ENCODE data around the gene SERP2. TPM values are rescaled to one million over a fixed set of nuclear protein-coding genes. Genes with fewer than 3 reads are reported as not detected.

The SERP2 gene
- total and polyA plus RNA-seq, 3 experiments from 2014 or later: 0.47 to 0.57 (median 0.51) TPM

DNA sequence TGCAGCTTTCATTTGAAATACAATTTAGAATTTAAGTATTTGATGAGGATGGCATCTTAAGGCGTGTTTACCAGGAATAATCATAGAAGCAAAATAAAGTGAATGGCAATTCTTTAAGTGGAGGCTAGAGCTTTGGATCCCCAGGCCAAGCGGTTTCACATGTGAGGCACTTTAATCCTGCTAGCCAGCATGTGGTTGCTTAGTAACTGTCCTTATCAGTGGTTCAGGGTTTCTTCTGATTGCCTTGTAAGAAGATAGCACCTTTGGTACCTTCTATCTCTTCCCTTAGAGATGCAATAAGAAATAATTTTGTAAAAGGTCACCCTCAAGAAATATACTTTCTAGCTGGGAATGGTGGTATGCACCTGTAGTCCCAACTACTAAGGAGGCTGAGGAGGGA lies 38.9 kb upstream of the SERP2 start:
- Histone ChIP-seq H3K27me3 (ENCODE audit: insufficient read depth, low read length, poor library complexity, severe bottlenecking) (no peaks in the 10 kb centered on the region), H3K9me3 (ENCODE audit: low read length) (no peaks in the 10 kb centered on the region), H3K27ac (ENCODE audit: low read depth, low read length) (no peak overlapping the region), H3K4me3 (ENCODE audit: low read length) (no peak overlapping the region), H3K36me3 (ENCODE audit: insufficient read depth, low read length) (no peaks in the 10 kb centered on the region), H3K4me1 (ENCODE audit: insufficient read depth, low read length) (no peaks in the 10 kb centered on the region)
- Mint-ChIP-seq H3K4me1 (peaks cover 0 to 8% (median 7%) of the 10 kb centered on the region in 3 donors), H3K4me3 (no peak overlapping the region), H3K9me3 (no peaks in the 10 kb centered on the region), H3K27me3 (peaks cover 9 to 11% of the 10 kb centered on the region in 2 donors), H3K36me3 (no peaks in the 10 kb centered on the region), H3K27ac (no peak overlapping the region)
- ChIA-PET CTCF (interaction anchor here (1.0 kb wide), 1 partner anchor 11 kb away, joined by 4 read pairs; no protein-coding TSS in a partner anchor), POLR2A (no interaction called here)
- no peak for DNase-seq

GRCh38 chr13:44336934-44337333 lies 36.7 kb upstream of the SERP2 start:
- Histone ChIP-seq H3K4me3 (ENCODE audit: low read length) (no peak overlapping the region), H3K9me3 (ENCODE audit: low read length) (no peaks in the 10 kb centered on the region), H3K27me3 (ENCODE audit: insufficient read depth, low read length, poor library complexity, severe bottlenecking) (no peaks in the 10 kb centered on the region), H3K27ac (ENCODE audit: low read depth, low read length) (no peak overlapping the region), H3K36me3 (ENCODE audit: insufficient read depth, low read length) (no peaks in the 10 kb centered on the region), H3K4me1 (ENCODE audit: insufficient read depth, low read length) (no peaks in the 10 kb centered on the region)
- Mint-ChIP-seq H3K36me3 (no peaks in the 10 kb centered on the region), H3K4me3 (no peak overlapping the region), H3K27me3 (peaks cover 3 to 9% of the 10 kb centered on the region in 2 donors), H3K27ac (no peak overlapping the region), H3K4me1 (peaks cover 0 to 8% (median 7%) of the 10 kb centered on the region in 3 donors), H3K9me3 (no peaks in the 10 kb centered on the region)
- DNase-seq: no peak
- ChIA-PET POLR2A (no interaction called here), CTCF (no interaction called here)

DNA sequence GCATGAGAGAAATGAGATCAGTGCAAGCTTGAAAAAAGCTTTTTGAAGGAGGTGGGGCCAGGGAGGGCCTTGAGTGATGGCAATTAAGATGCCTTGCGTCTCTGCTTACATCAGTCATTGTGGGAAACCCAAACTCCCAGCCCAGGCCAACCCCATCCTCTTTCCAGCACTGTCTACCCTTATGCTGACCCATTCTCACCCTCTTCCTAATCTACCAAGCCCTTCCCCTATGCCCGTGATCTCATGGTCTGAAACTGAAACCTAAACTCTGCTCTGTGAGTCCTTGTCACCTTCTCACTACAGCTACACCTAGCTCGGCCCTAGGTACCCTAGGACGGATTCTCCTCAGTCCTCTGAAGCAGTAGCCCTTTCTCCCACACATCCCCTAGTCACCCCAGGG lies 36.0 kb upstream of the SERP2 start:
- Histone ChIP-seq H3K36me3 (ENCODE audit: insufficient read depth, low read length) (no peaks in the 10 kb centered on the region), H3K27ac (ENCODE audit: low read depth, low read length) (no peak overlapping the region), H3K9me3 (ENCODE audit: low read length) (no peaks in the 10 kb centered on the region), H3K4me3 (ENCODE audit: low read length) (no peak overlapping the region), H3K27me3 (ENCODE audit: insufficient read depth, low read length, poor library complexity, severe bottlenecking) (no peaks in the 10 kb centered on the region), H3K4me1 (ENCODE audit: insufficient read depth, low read length) (no peaks in the 10 kb centered on the region)
- CTCF ChIA-PET: no interaction called here
- peaks cover 0 to 8% (median 7%) of the 10 kb centered on the region in 3 donors for H3K4me1 Mint-ChIP-seq
- H3K36me3 Mint-ChIP-seq: no peaks in the 10 kb centered on the region
- H3K4me3 Mint-ChIP-seq: no peak overlapping the region
- DNase-seq: no peak
- POLR2A ChIA-PET: no interaction called here
- H3K27me3 Mint-ChIP-seq: peaks cover 0 to 5% of the 10 kb centered on the region in 2 donors
- H3K27ac Mint-ChIP-seq: no peak overlapping the region
- no peaks in the 10 kb centered on the region for H3K9me3 Mint-ChIP-seq

GRCh38 chr13:44340508-44340907 lies 33.1 kb upstream of the SERP2 start:
- no peaks in the 10 kb centered on the region for H3K36me3 ChIP-seq (ENCODE audit: insufficient read depth, low read length)
- no peak overlapping the region for H3K4me3 ChIP-seq (ENCODE audit: low read length)
- no peaks in the 10 kb centered on the region for H3K9me3 ChIP-seq (ENCODE audit: low read length)
- Mint-ChIP-seq H3K36me3 (no peaks in the 10 kb centered on the region), H3K4me1 (peaks cover 0 to 8% (median 7%) of the 10 kb centered on the region in 3 donors), H3K9me3 (no peaks in the 10 kb centered on the region), H3K4me3 (no peak overlapping the region), H3K27ac (no peak overlapping the region), H3K27me3 (peaks cover 0 to 11% of the 10 kb centered on the region in 2 donors)
- H3K27me3 ChIP-seq (ENCODE audit: insufficient read depth, low read length, poor library complexity, severe bottlenecking): no peaks in the 10 kb centered on the region
- H3K27ac ChIP-seq (ENCODE audit: low read depth, low read length): no peak overlapping the region
- H3K4me1 ChIP-seq (ENCODE audit: insufficient read depth, low read length): no peaks in the 10 kb centered on the region
- DNase-seq: no peak
- ChIA-PET CTCF (no interaction called here), POLR2A (no interaction called here)

- no peak overlapping the region for H3K27ac Mint-ChIP-seq
- H3K36me3 Mint-ChIP-seq: no peaks in the 10 kb centered on the region
- CTCF ChIA-PET: no interaction called here
- no peak for DNase-seq
- no peak overlapping the region for H3K27ac ChIP-seq (ENCODE audit: low read depth, low read length)
- no peaks in the 10 kb centered on the region for H3K4me1 Mint-ChIP-seq
- no peaks in the 10 kb centered on the region for H3K4me1 ChIP-seq (ENCODE audit: insufficient read depth, low read length)
- H3K36me3 ChIP-seq (ENCODE audit: insufficient read depth, low read length): no peaks in the 10 kb centered on the region
- H3K9me3 ChIP-seq (ENCODE audit: low read length): no peaks in the 10 kb centered on the region
- no peak overlapping the region for H3K4me3 ChIP-seq (ENCODE audit: low read length)
- H3K9me3 Mint-ChIP-seq: no peaks in the 10 kb centered on the region
- peaks cover 0 to 20% of the 10 kb centered on the region in 2 donors for H3K27me3 Mint-ChIP-seq
- H3K27me3 ChIP-seq (ENCODE audit: insufficient read depth, low read length, poor library complexity, severe bottlenecking): no peaks in the 10 kb centered on the region
- POLR2A ChIA-PET: no interaction called here
- no peak overlapping the region for H3K4me3 Mint-ChIP-seq
Measured at GRCh38 chr13:44342741-44343140, 30.9 kb upstream of the SERP2 start.

GRCh38 chr13:44346534-44346933 lies 27.1 kb upstream of the SERP2 start:
- ChIA-PET CTCF (no interaction called here), POLR2A (no interaction called here)
- H3K4me1 Mint-ChIP-seq: peaks cover 4 to 10% (median 10%) of the 10 kb centered on the region in 3 donors
- H3K9me3 ChIP-seq (ENCODE audit: low read length): no peaks in the 10 kb centered on the region
- no peaks in the 10 kb centered on the region for H3K27me3 ChIP-seq (ENCODE audit: insufficient read depth, low read length, poor library complexity, severe bottlenecking)
- no peak overlapping the region for H3K4me3 ChIP-seq (ENCODE audit: low read length)
- no peaks in the 10 kb centered on the region for H3K4me1 ChIP-seq (ENCODE audit: insufficient read depth, low read length)
- no peak overlapping the region for H3K27ac Mint-ChIP-seq
- H3K36me3 Mint-ChIP-seq: no peaks in the 10 kb centered on the region
- H3K4me3 Mint-ChIP-seq: no peak overlapping the region
- no peak for DNase-seq
- H3K27ac ChIP-seq (ENCODE audit: low read depth, low read length): no peak overlapping the region
- H3K9me3 Mint-ChIP-seq: no peaks in the 10 kb centered on the region
- H3K36me3 ChIP-seq (ENCODE audit: insufficient read depth, low read length): no peaks in the 10 kb centered on the region
- peaks cover 3 to 20% of the 10 kb centered on the region in 2 donors for H3K27me3 Mint-ChIP-seq

GRCh38 chr13:44347301-44347700 lies 26.3 kb upstream of the SERP2 start:
- ChIA-PET CTCF (no interaction called here), POLR2A (no interaction called here)
- H3K9me3 Mint-ChIP-seq: no peaks in the 10 kb centered on the region
- Histone ChIP-seq H3K27me3 (ENCODE audit: insufficient read depth, low read length, poor library complexity, severe bottlenecking) (no peaks in the 10 kb centered on the region), H3K9me3 (ENCODE audit: low read length) (no peaks in the 10 kb centered on the region), H3K27ac (ENCODE audit: low read depth, low read length) (no peak overlapping the region), H3K4me3 (ENCODE audit: low read length) (no peak overlapping the region), H3K4me1 (ENCODE audit: insufficient read depth, low read length) (peaks cover 7% of the 10 kb centered on the region), H3K36me3 (ENCODE audit: insufficient read depth, low read length) (no peaks in the 10 kb centered on the region)
- peaks cover 12 to 18% (median 18%) of the 10 kb centered on the region in 3 donors for H3K4me1 Mint-ChIP-seq
- DNase-seq: no peak
- H3K4me3 Mint-ChIP-seq: peak overlapping the region in 1 of 7 donors; percentile 23
- no peaks in the 10 kb centered on the region for H3K36me3 Mint-ChIP-seq
- H3K27ac Mint-ChIP-seq: no peak overlapping the region
- peaks cover 3 to 20% of the 10 kb centered on the region in 2 donors for H3K27me3 Mint-ChIP-seq

GRCh38 chr13:44347949-44348348 lies 25.7 kb upstream of the SERP2 start:
- no peak overlapping the region for H3K4me3 ChIP-seq (ENCODE audit: low read length)
- Mint-ChIP-seq H3K9me3 (no peaks in the 10 kb centered on the region), H3K36me3 (no peaks in the 10 kb centered on the region), H3K27me3 (peaks cover 3 to 20% of the 10 kb centered on the region in 2 donors), H3K27ac (no peak overlapping the region), H3K4me3 (no peak overlapping the region), H3K4me1 (peaks cover 19 to 24% (median 24%) of the 10 kb centered on the region in 3 donors)
- CTCF ChIA-PET: no interaction called here
- no peak overlapping the region for H3K27ac ChIP-seq (ENCODE audit: low read depth, low read length)
- H3K4me1 ChIP-seq (ENCODE audit: insufficient read depth, low read length): peaks cover 9% of the 10 kb centered on the region
- POLR2A ChIA-PET: no interaction called here
- no peaks in the 10 kb centered on the region for H3K27me3 ChIP-seq (ENCODE audit: insufficient read depth, low read length, poor library complexity, severe bottlenecking)
- H3K36me3 ChIP-seq (ENCODE audit: insufficient read depth, low read length): no peaks in the 10 kb centered on the region
- no peaks in the 10 kb centered on the region for H3K9me3 ChIP-seq (ENCODE audit: low read length)
- no peak for DNase-seq

All from CD8-positive, alpha-beta memory T cell (primary cell).